CD14-positive monocyte (primary cell): ENCODE measurements around the gene EIPR1. TPM values are rescaled to one million over a fixed set of nuclear protein-coding genes. Genes with fewer than 3 reads are reported as not detected.
A peak's percentile ranks its signal among the peaks of the same experiment; 100 is the strongest.

Experiments used
- DNase-seq, 3 donors: peaks; one replicate each; pipeline ENCODE4 v3.0.0-alpha.2; 2011 to 2022
- H2AFZ ChIP-seq: 2 replicates; pipeline ENCODE4 v1.6.0; 2012; ENCODE audit warnings: mild to moderate bottlenecking, low read depth, low read length, inconsistent platforms; ENCODE audit not compliant: insufficient read depth, poor library complexity, severe bottlenecking
- H3K27ac ChIP-seq, 2 donors: 1 replicate in 1 of 2; 2 replicates in 1 of 2; pipeline ENCODE4 v1.5.1; 2012 to 2013; ENCODE audit warnings: low read length in 2 of 2, control low read depth in 1 of 2, inconsistent platforms in 1 of 2, low read depth in 1 of 2, mild to moderate bottlenecking in 1 of 2
- H3K27me3 ChIP-seq, 2 donors: one replicate each; pipeline versions ENCODE4 v1.6.0 to v1.6.1; 2011 to 2013; ENCODE audit warnings: low read length in 2 of 2; ENCODE audit not compliant: control insufficient read depth in 2 of 2, insufficient read depth in 2 of 2
- H3K36me3 ChIP-seq, 2 donors: replicated peaks in 1 of 2; 1 replicate in 1 of 2; 2 replicates in 1 of 2; pipeline versions ENCODE4 v1.5.1 to v1.6.1; 2012 to 2013; ENCODE audit warnings: low read length in 2 of 2, control low read depth in 1 of 2, inconsistent platforms in 1 of 2, mild to moderate bottlenecking in 1 of 2; ENCODE audit not compliant: insufficient read depth in 2 of 2, control insufficient read depth in 1 of 2
- H3K4me1 ChIP-seq, 2 donors: 1 replicate in 1 of 2; 2 replicates in 1 of 2; pipeline versions ENCODE4 v1.5.1 to v1.6.1; 2012 to 2013; ENCODE audit warnings: low read length in 2 of 2, control low read depth in 1 of 2, inconsistent platforms in 1 of 2, mild to moderate bottlenecking in 1 of 2, moderate library complexity in 1 of 2; ENCODE audit not compliant: insufficient read depth in 2 of 2, control insufficient read depth in 1 of 2
- H3K4me2 ChIP-seq: replicated peaks from 2 replicates; pipeline ENCODE3; 2012; ENCODE audit warnings: low read length, moderate library complexity, mild to moderate bottlenecking; ENCODE audit not compliant: poor library complexity, severe bottlenecking; ENCODE audit errors: extremely low read depth
- H3K4me3 ChIP-seq, 3 experiments: fragments of 200-600 bp in 1 of 3; sonication (generic) in 1 of 3; replicated peaks in 1 of 3; 1 replicate in 2 of 3; 2 replicates in 1 of 3; pipeline ENCODE4 v1.5.1; 2011 to 2013; ENCODE audit warnings: low read length in 3 of 3, mild to moderate bottlenecking in 3 of 3, control low read depth in 2 of 3, low read depth in 2 of 3, inconsistent platforms in 1 of 3, moderate library complexity in 1 of 3
- H3K79me2 ChIP-seq: 2 replicates; pipeline ENCODE4 v1.6.0; 2012; ENCODE audit warnings: mild to moderate bottlenecking, control low read depth, inconsistent platforms, low read length, moderate library complexity; ENCODE audit not compliant: insufficient read depth
- H3K9ac ChIP-seq: 2 replicates; pipeline ENCODE4 v1.6.0; 2017; ENCODE audit warnings: low read length, mild to moderate bottlenecking; ENCODE audit not compliant: insufficient read depth, poor library complexity, severe bottlenecking
- H3K9me3 ChIP-seq, 2 donors: replicated peaks in 1 of 2; 1 replicate in 1 of 2; 2 replicates in 1 of 2; pipeline versions ENCODE4 v1.5.1 to v1.6.1; 2012 to 2013; ENCODE audit warnings: low read length in 2 of 2, control low read depth in 1 of 2; ENCODE audit not compliant: control insufficient read depth in 1 of 2, insufficient read depth in 1 of 2
- H4K20me1 ChIP-seq: 2 replicates; pipeline ENCODE4 v1.6.0; 2012; ENCODE audit warnings: mild to moderate bottlenecking, low read length, control low read depth, moderate library complexity; ENCODE audit not compliant: insufficient read depth
- H3K27ac Mint-ChIP-seq, 7 donors: one replicate each; pipeline ENCODE4 v1.8.0; 2020; ENCODE audit warnings: mild to moderate bottlenecking in 7 of 7, mixed read lengths in 7 of 7, moderate library complexity in 6 of 7, inconsistent platforms in 2 of 7
- H3K27me3 Mint-ChIP-seq, 3 donors: one replicate each; pipeline ENCODE4 v1.8.0; 2021 to 2022; ENCODE audit warnings: low read depth in 3 of 3, mild to moderate bottlenecking in 3 of 3, mixed read lengths in 3 of 3, moderate library complexity in 3 of 3, inconsistent platforms in 1 of 3
- H3K36me3 Mint-ChIP-seq, 2 donors: one replicate each; pipeline ENCODE4 v1.8.0; 2020; ENCODE audit warnings: mixed read lengths in 2 of 2, inconsistent platforms in 1 of 2, mild to moderate bottlenecking in 1 of 2
- H3K4me1 Mint-ChIP-seq: one replicate; pipeline ENCODE4 v1.8.0; 2020; ENCODE audit warnings: mild to moderate bottlenecking, mixed read lengths
- H3K4me3 Mint-ChIP-seq, 2 donors: one replicate each; pipeline ENCODE4 v1.8.0; 2020; ENCODE audit warnings: mild to moderate bottlenecking in 2 of 2, mixed read lengths in 2 of 2, moderate library complexity in 1 of 2
- H3K9me3 Mint-ChIP-seq, 7 donors: one replicate each; pipeline ENCODE4 v1.8.0; 2020 to 2022; ENCODE audit warnings: mixed read lengths in 7 of 7, mild to moderate bottlenecking in 6 of 7, moderate library complexity in 6 of 7, inconsistent platforms in 2 of 7
- CTCF ChIP-seq: fragments of 200-600 bp; IDR thresholded peaks from one replicate; pipeline ENCODE4 v1.8.0; 2022; ENCODE audit warnings: antibody characterized with exemption, mild to moderate bottlenecking
- WGBS: methylation state at CpG from one replicate; pipeline ENCODE4 v1.1.5; 2013; ENCODE audit warnings: missing lambda C conversion rate; ENCODE audit not compliant: insufficient coverage; 5-methylcytosine and 5-hydroxymethylcytosine counted together
- intact Hi-C, 2 donors: fragments of 100-400 bp; cut with micrococcal nuclease; formaldehyde crosslinking; loops; one replicate each; pipeline versions ENCODE4 v1.15.0 to v1.15.1; 2023
- polyA plus RNA-seq, 3 donors: library from polyadenylated mRNA; depleted of rRNA in 1 of 3; unstranded in 2 of 3; stranded (reverse) in 1 of 3; fragments of 300-500 nt in 2 of 3; fragments of >200 nt in 1 of 3; fragmentation: Illumina TruSeq in 2 of 3; gene quantifications; 1 replicate in 2 of 3; 2 replicates in 1 of 3; pipeline ENCODE4 v1.2.3, GENCODE V29; 2012 to 2021

The EIPR1 gene
- polyA plus RNA-seq, 3 donors, result 19.0 to 22.4 (median 20.8) TPM

GRCh38 chr2:3368261-3368722, 9.3 kb downstream of the EIPR1 start:
- 96% methylated on average over 4 of the region's 4 CpGs for WGBS
- peaks cover 5% of the 10 kb centered on the region for H3K4me1 Mint-ChIP-seq
- DNase-seq, result no peak
- H3K27ac Mint-ChIP-seq, result peak overlapping the region in 2 of 7 donors; percentile 15 to 30
- Histone ChIP-seq H3K9ac (no peak overlapping the region), H4K20me1 (peaks cover 2% of the 10 kb centered on the region), H3K9me3 (no peaks in the 10 kb centered on the region), H3K36me3 (no peaks in the 10 kb centered on the region), H3K79me2 (peaks cover 43% of the 10 kb centered on the region), H3K4me1 (no peaks in the 10 kb centered on the region), H2AFZ (no peak overlapping the region), H3K27me3 (no peaks in the 10 kb centered on the region), H3K4me3 (no peak overlapping the region), H3K4me2 (no peak overlapping the region), H3K27ac (no peak overlapping the region)
- H3K9me3 Mint-ChIP-seq, result peaks cover 4 to 24% (median 6%) of the 10 kb centered on the region in 7 donors
- TF ChIP-seq CTCF, result no peak
- H3K4me3 Mint-ChIP-seq, result no peak overlapping the region
- H3K27me3 Mint-ChIP-seq, result no peaks in the 10 kb centered on the region
- H3K36me3 Mint-ChIP-seq, result peaks cover 8 to 10% of the 10 kb centered on the region in 2 donors
- intact Hi-C loops, result no loop called here

GRCh38 chr2:3365219-3365618, 12.4 kb downstream of the EIPR1 start:
- peaks cover 8 to 10% of the 10 kb centered on the region in 2 donors for H3K36me3 Mint-ChIP-seq
- no peaks in the 10 kb centered on the region for H3K4me1 ChIP-seq
- H3K4me1 Mint-ChIP-seq, result peaks cover 18% of the 10 kb centered on the region
- intact Hi-C loops, result no loop called here
- no peak overlapping the region for H3K4me2 ChIP-seq
- no peaks in the 10 kb centered on the region for H3K9me3 ChIP-seq
- H3K9ac ChIP-seq, result no peak overlapping the region
- no peaks in the 10 kb centered on the region for H3K27me3 ChIP-seq
- no peak overlapping the region for H3K4me3 ChIP-seq
- no peak for TF ChIP-seq CTCF
- H3K36me3 ChIP-seq, result no peaks in the 10 kb centered on the region
- DNase-seq, result no peak
- peaks cover 0 to 3% (median 1%) of the 10 kb centered on the region in 3 donors for H3K27me3 Mint-ChIP-seq
- H3K27ac ChIP-seq, result no peak overlapping the region
- peaks cover 3% of the 10 kb centered on the region for H4K20me1 ChIP-seq
- peaks cover 55% of the 10 kb centered on the region for H3K79me2 ChIP-seq
- peaks cover 2 to 16% (median 4%) of the 10 kb centered on the region in 7 donors for H3K9me3 Mint-ChIP-seq
- H3K27ac Mint-ChIP-seq, result no peak overlapping the region
- WGBS, result 100% methylated on average over 3 of the region's 5 CpGs
- H2AFZ ChIP-seq, result no peak overlapping the region
- no peak overlapping the region for H3K4me3 Mint-ChIP-seq
